ENCODE data around the gene PRR20G. TPM values are rescaled to one million over a fixed set of nuclear protein-coding genes. Genes with fewer than 3 reads are reported as not detected.

PRR20G gene
- not detected in 2 replicates for total RNA-seq (ENCODE audit: low replicate concordance)

- Histone ChIP-seq H3K4me1 (no peaks in the 10 kb centered on the region), H3K27me3 (no peaks in the 10 kb centered on the region), H3K4me2 (no peak within 1 kb of the TSS), H3K79me2 (ENCODE audit: low read depth) (no peaks in the 10 kb centered on the region), H4K20me1 (ENCODE audit: low read depth) (no peaks in the 10 kb centered on the region), H3F3A (ENCODE audit: low read depth) (peaks cover 2% of the 10 kb centered on the region), H3K27ac (no peak within 1 kb of the TSS), H3K9ac (no peak within 1 kb of the TSS), H3K36me3 (no peaks in the 10 kb centered on the region), H3K9me3 (ENCODE audit: low read depth) (no peaks in the 10 kb centered on the region), H2AFZ (replicated peaks) (no peak within 1 kb of the TSS), H3K4me3 (no peak within 1 kb of the TSS)
- DNase-seq (ENCODE audit: low spot score): no peak
- TF ChIP-seq CTCF (IDR thresholded peaks at IDR 0.05) (no peak), EZH2phosphoT487 (IDR thresholded peaks at IDR 0.05) (no peak), EZH2 (IDR thresholded peaks at IDR 0.05) (no peak)
- no peak within 1 kb of the TSS for H3K27ac Mint-ChIP-seq
- peaks cover 3% of the 10 kb centered on the region for H3K9me3 Mint-ChIP-seq
- no peaks in the 10 kb centered on the region for H3K36me3 Mint-ChIP-seq
- H3K4me3 Mint-ChIP-seq: no peak within 1 kb of the TSS
- no peaks in the 10 kb centered on the region for H3K4me1 Mint-ChIP-seq
- H3K27me3 Mint-ChIP-seq (ENCODE audit: insufficient read depth, low read depth): peaks cover 6% of the 10 kb centered on the region
Measured at GRCh38 chr3:127287840-127288239, at the start of gene PRR20G. PRR20G (minus strand) TSS chr3:127288046; CDS start chr3:127287365, 681 bp downstream.

- no peak overlapping the region for H3K27ac ChIP-seq
- TF ChIP-seq EZH2 (IDR thresholded peaks at IDR 0.05) (no peak), EZH2phosphoT487 (IDR thresholded peaks at IDR 0.05) (no peak), CTCF (IDR thresholded peaks at IDR 0.05) (no peak)
- Mint-ChIP-seq H3K27me3 (ENCODE audit: insufficient read depth, low read depth) (peaks cover 20% of the 10 kb centered on the region), H3K27ac (no peak overlapping the region), H3K36me3 (peaks cover 1% of the 10 kb centered on the region), H3K9me3 (peaks cover 17% of the 10 kb centered on the region), H3K4me1 (peaks cover 3% of the 10 kb centered on the region), H3K4me3 (no peak overlapping the region)
- no peaks in the 10 kb centered on the region for H3K79me2 ChIP-seq (ENCODE audit: low read depth)
- no peaks in the 10 kb centered on the region for H3K4me1 ChIP-seq
- DNase-seq (ENCODE audit: low spot score): no peak
- no peaks in the 10 kb centered on the region for H3K9me3 ChIP-seq (ENCODE audit: low read depth)
- H3F3A ChIP-seq (ENCODE audit: low read depth): peaks cover 13% of the 10 kb centered on the region
- H3K36me3 ChIP-seq: no peaks in the 10 kb centered on the region
- no peak overlapping the region for H2AFZ ChIP-seq (replicated peaks)
- H3K4me3 ChIP-seq: no peak overlapping the region
- H3K27me3 ChIP-seq: peaks cover 29% of the 10 kb centered on the region
- no peak overlapping the region for H3K9ac ChIP-seq
- no peaks in the 10 kb centered on the region for H4K20me1 ChIP-seq (ENCODE audit: low read depth)
- H3K4me2 ChIP-seq: no peak overlapping the region
Measured at GRCh38 chr3:127337001-127337400, 49.2 kb upstream of the PRR20G start.

GRCh38 chr3:127336101-127336500 is 48.3 kb upstream of the PRR20G start:
- no peak for DNase-seq (ENCODE audit: low spot score)
- Histone ChIP-seq H3K27me3 (peaks cover 28% of the 10 kb centered on the region), H3F3A (ENCODE audit: low read depth) (peaks cover 13% of the 10 kb centered on the region), H3K27ac (no peak overlapping the region), H3K4me1 (no peaks in the 10 kb centered on the region), H4K20me1 (ENCODE audit: low read depth) (no peaks in the 10 kb centered on the region), H3K9ac (no peak overlapping the region), H3K4me2 (no peak overlapping the region), H3K9me3 (ENCODE audit: low read depth) (no peaks in the 10 kb centered on the region), H3K79me2 (ENCODE audit: low read depth) (no peaks in the 10 kb centered on the region), H2AFZ (replicated peaks) (no peak overlapping the region), H3K36me3 (no peaks in the 10 kb centered on the region), H3K4me3 (no peak overlapping the region)
- no peak for TF ChIP-seq EZH2 (IDR thresholded peaks at IDR 0.05)
- no peak for TF ChIP-seq CTCF (IDR thresholded peaks at IDR 0.05)
- no peak for TF ChIP-seq EZH2phosphoT487 (IDR thresholded peaks at IDR 0.05)
- Mint-ChIP-seq H3K9me3 (peaks cover 17% of the 10 kb centered on the region), H3K27me3 (ENCODE audit: insufficient read depth, low read depth) (peaks cover 18% of the 10 kb centered on the region), H3K4me3 (no peak overlapping the region), H3K27ac (no peak overlapping the region), H3K4me1 (peaks cover 3% of the 10 kb centered on the region), H3K36me3 (peaks cover 1% of the 10 kb centered on the region)
